HCT116 (cell line): Measurements from ENCODE around the gene BBLN. TPM values are rescaled to one million over a fixed set of nuclear protein-coding genes. Genes with fewer than 3 reads are reported as not detected.

Source experiments
- ATAC-seq: fragments of 200-7000 bp; cut with Tn5 transposase; 2 replicates; pipeline ENCODE4 v1.9.1; 2020; ENCODE audit warnings: mild to moderate bottlenecking, moderate library complexity
- BruUV-seq: library from RNA; stranded (reverse); fragments of 400-500 nt; replicated peaks from 2 replicates; lab custom pipeline; 2021; lab: Mats Ljungman, UMichigan
- CTCF ChIA-PET: fragments of 300-600 bp; sonication (Branson Sonifier 250); formaldehyde crosslinking; loops from one replicate; lab custom pipeline; 2021; ENCODE audit warnings: antibody characterized with exemption; lab: Charles Lee
- POLR2A ChIA-PET: fragments of 300-600, 350-600 bp; sonication (Branson Sonifier 250); formaldehyde crosslinking; loops from one replicate; lab custom pipeline; 2021; ENCODE audit warnings: antibody characterized with exemption; lab: Charles Lee
- RAD21 ChIA-PET, 2 experiments: fragments of 300-600 bp; sonication (Branson Sonifier 250); formaldehyde crosslinking; loops; one replicate each; lab custom pipeline; 2023; ENCODE audit warnings: low total read pairs in 2 of 2; ENCODE audit not compliant: uncharacterized antibody in 2 of 2, unreplicated experiment in 2 of 2, low non-redundant PET in 1 of 2; lab: Charles Lee
- DNase-seq: peaks from one replicate; pipeline ENCODE4 v3.0.0-alpha.2; 2010; ENCODE audit warnings: low read depth, low spot score
- H2AFZ ChIP-seq: fragments of 200-600 bp; shearing (Covaris generic), sonication (generic); 2 replicates; pipeline ENCODE4 v1.6.1; 2017; ENCODE audit warnings: low read depth, mixed run types, mixed read lengths, antibody characterized with exemption, low read length; ENCODE audit not compliant: poor library complexity, severe bottlenecking
- H3K27ac ChIP-seq: 2 replicates; pipeline ENCODE4 v1.5.1; 2012; ENCODE audit warnings: low read depth, low read length
- H3K27me3 ChIP-seq: fragments of 200-600 bp; sonication (generic); 2 replicates; pipeline ENCODE4 v1.6.1; 2016; ENCODE audit warnings: mixed run types, low read length, mixed read lengths; ENCODE audit not compliant: insufficient read depth
- H3K36me3 ChIP-seq, 2 experiments: fragments of 200-500 bp in 1 of 2; fragments of 200-600 bp in 1 of 2; sonication (Bioruptor generic) in 1 of 2; sonication (generic) in 1 of 2; 2 replicates each; pipeline versions ENCODE4 v1.5.1 to v1.6.1; 2014 to 2016; ENCODE audit warnings: low read length in 2 of 2, inconsistent platforms in 1 of 2, mixed read lengths in 1 of 2, mixed run types in 1 of 2; ENCODE audit not compliant: insufficient read depth in 2 of 2, control insufficient read depth in 1 of 2
- H3K4me1 ChIP-seq, 2 experiments: fragments of 200-600 bp in 1 of 2; sonication (generic) in 1 of 2; 2 replicates each; pipeline versions ENCODE4 v1.5.1 to v1.6.1; 2012 to 2017; ENCODE audit warnings: low read length in 2 of 2, inconsistent platforms in 1 of 2, mild to moderate bottlenecking in 1 of 2, mixed read lengths in 1 of 2, mixed run types in 1 of 2, moderate library complexity in 1 of 2; ENCODE audit not compliant: insufficient read depth in 2 of 2, control insufficient read depth in 1 of 2
- H3K4me2 ChIP-seq: fragments of 200-600 bp; sonication (generic); 2 replicates; pipeline ENCODE4 v1.6.1; 2017; ENCODE audit warnings: mixed run types, low read length, mixed read lengths
- H3K4me3 ChIP-seq, 2 experiments: fragments of 200-600 bp in 1 of 2; sonication (generic) in 1 of 2; replicated peaks in 1 of 2; 2 replicates each; pipeline ENCODE4 v1.5.1; 2011 to 2016; ENCODE audit warnings: low read length in 2 of 2, control low read depth in 1 of 2, low read depth in 1 of 2, mild to moderate bottlenecking in 1 of 2, mixed read lengths in 1 of 2, mixed run types in 1 of 2
- H3K79me2 ChIP-seq: fragments of 200-600 bp; sonication (generic); 2 replicates; pipeline ENCODE4 v1.6.1; 2017; ENCODE audit warnings: mild to moderate bottlenecking, mixed run types, low read length, moderate library complexity, mixed read lengths; ENCODE audit not compliant: insufficient read depth
- H3K9ac ChIP-seq: fragments of 200-600 bp; sonication (generic); 2 replicates; pipeline ENCODE4 v1.6.1; 2016; ENCODE audit warnings: low read length, mixed read lengths
- H3K9me2 ChIP-seq: fragments of 200-600 bp; sonication (generic), shearing (Covaris generic); 2 replicates; pipeline ENCODE4 v1.6.1; 2017; ENCODE audit warnings: mixed run types, mild to moderate bottlenecking, moderate library complexity; ENCODE audit not compliant: insufficient read depth
- H3K9me3 ChIP-seq, 2 experiments: fragments of 200-500 bp in 1 of 2; fragments of 200-600 bp in 1 of 2; sonication (Bioruptor generic) in 1 of 2; sonication (generic) in 1 of 2; 2 replicates each; pipeline ENCODE4 v1.6.1; 2014 to 2017; ENCODE audit warnings: low read length in 2 of 2, mixed read lengths in 2 of 2, inconsistent platforms in 1 of 2, low read depth in 1 of 2, mild to moderate bottlenecking in 1 of 2, mixed run types in 1 of 2, moderate library complexity in 1 of 2; ENCODE audit not compliant: control insufficient read depth in 1 of 2, insufficient read depth in 1 of 2
- H4K20me1 ChIP-seq: fragments of 200-600 bp; sonication (generic), shearing (Covaris generic); 2 replicates; pipeline ENCODE4 v1.6.1; 2017; ENCODE audit warnings: mixed run types, mild to moderate bottlenecking, moderate library complexity; ENCODE audit not compliant: insufficient read depth
- CBX3 ChIP-seq: IDR thresholded peaks from 2 replicates; pipeline ENCODE4 v1.6.1; 2012; ENCODE audit warnings: low read depth
- CEBPB ChIP-seq: IDR thresholded peaks from 2 replicates; pipeline ENCODE4 v1.6.1; 2012; ENCODE audit warnings: low read depth
- POLR2AphosphoS5 ChIP-seq: IDR thresholded peaks from 2 replicates; pipeline ENCODE4 v1.6.1; 2011; ENCODE audit warnings: mild to moderate bottlenecking, low read depth, low read length, moderate library complexity
- SIN3A ChIP-seq: IDR thresholded peaks from 2 replicates; pipeline ENCODE4 v1.6.1; 2012; ENCODE audit warnings: low read depth
- ZFX ChIP-seq: fragments of 450-650 bp; IDR thresholded peaks from 2 replicates; pipeline ENCODE4 v1.6.1; 2017
- intact Hi-C: fragments of 100-400 bp; cut with micrococcal nuclease; formaldehyde crosslinking; loops from 2 replicates; pipeline ENCODE4 v1.10.0; 2022
- total RNA-seq: library from RNA; stranded (reverse); gene quantifications from one replicate; pipeline ENCODE4 v1.2.1, GENCODE V29; 2021; ENCODE audit not compliant: unreplicated experiment
- TF ChIP-seq, protein P1 (sequence below): IDR thresholded peaks from 2 replicates; pipeline ENCODE4 v1.6.1; 2012; ENCODE audit warnings: low read depth
- TF ChIP-seq, protein P2 (sequence below): IDR thresholded peaks from 2 replicates; pipeline ENCODE4 v1.6.1; 2011; ENCODE audit warnings: mild to moderate bottlenecking, low read length, moderate library complexity; ENCODE audit not compliant: insufficient replicate concordance; ENCODE audit errors: extremely low read depth

Gene BBLN
- total RNA-seq, 1 experiment from 2014 or later, result 119 TPM

DNA sequence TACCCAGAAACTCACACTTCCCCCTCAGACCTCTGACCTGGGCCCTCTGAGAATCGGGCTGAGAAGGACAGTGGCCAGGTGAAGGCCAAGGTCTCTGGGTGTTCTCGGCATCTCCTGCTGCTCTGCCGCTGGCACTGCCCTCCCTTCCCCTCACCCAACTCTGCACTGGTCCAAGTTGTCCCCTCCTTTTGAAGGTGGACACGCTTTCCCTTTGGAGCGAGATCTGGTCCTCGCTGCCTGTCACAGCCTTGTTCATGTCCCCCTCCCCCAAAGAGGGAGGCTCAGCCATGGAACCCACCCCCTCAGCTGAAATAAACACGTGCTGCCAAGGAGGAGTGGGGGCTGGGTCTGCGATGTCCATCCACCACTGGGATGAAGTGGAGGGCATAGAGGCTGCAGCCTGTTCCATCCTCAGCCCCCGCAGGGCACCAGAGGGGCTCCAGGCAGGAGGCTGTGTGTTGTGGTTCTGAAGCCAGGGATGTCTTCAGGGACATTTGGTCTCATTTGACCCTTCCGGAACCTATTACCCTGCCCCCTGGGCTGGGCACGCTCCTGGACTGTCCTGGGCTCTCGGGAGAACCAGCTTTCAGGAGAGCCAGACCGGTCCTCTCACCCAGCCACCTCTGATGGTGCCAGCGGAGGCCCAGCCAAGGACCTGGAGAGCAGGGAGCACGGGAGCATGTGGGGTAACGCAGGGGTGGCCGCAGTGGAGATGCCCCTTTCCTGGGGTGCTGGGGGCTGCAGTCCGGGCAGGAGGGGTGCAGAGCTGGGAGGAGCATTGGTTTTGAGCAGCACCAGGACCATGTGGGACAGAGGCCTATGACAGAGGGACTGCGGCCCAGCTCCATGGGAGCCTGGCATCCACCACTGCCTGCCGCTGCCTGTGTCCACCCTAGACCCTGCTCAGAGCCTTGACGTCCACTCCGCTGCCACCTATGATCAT, 15.6 kb upstream of the BBLN start (continued):
- TF ChIP-seq, protein P1, sequence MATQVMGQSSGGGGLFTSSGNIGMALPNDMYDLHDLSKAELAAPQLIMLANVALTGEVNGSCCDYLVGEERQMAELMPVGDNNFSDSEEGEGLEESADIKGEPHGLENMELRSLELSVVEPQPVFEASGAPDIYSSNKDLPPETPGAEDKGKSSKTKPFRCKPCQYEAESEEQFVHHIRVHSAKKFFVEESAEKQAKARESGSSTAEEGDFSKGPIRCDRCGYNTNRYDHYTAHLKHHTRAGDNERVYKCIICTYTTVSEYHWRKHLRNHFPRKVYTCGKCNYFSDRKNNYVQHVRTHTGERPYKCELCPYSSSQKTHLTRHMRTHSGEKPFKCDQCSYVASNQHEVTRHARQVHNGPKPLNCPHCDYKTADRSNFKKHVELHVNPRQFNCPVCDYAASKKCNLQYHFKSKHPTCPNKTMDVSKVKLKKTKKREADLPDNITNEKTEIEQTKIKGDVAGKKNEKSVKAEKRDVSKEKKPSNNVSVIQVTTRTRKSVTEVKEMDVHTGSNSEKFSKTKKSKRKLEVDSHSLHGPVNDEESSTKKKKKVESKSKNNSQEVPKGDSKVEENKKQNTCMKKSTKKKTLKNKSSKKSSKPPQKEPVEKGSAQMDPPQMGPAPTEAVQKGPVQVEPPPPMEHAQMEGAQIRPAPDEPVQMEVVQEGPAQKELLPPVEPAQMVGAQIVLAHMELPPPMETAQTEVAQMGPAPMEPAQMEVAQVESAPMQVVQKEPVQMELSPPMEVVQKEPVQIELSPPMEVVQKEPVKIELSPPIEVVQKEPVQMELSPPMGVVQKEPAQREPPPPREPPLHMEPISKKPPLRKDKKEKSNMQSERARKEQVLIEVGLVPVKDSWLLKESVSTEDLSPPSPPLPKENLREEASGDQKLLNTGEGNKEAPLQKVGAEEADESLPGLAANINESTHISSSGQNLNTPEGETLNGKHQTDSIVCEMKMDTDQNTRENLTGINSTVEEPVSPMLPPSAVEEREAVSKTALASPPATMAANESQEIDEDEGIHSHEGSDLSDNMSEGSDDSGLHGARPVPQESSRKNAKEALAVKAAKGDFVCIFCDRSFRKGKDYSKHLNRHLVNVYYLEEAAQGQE, result no peak
- TF ChIP-seq CBX3 (no peak), ZFX (no peak), CEBPB (no peak)
- TF ChIP-seq, protein P2, sequence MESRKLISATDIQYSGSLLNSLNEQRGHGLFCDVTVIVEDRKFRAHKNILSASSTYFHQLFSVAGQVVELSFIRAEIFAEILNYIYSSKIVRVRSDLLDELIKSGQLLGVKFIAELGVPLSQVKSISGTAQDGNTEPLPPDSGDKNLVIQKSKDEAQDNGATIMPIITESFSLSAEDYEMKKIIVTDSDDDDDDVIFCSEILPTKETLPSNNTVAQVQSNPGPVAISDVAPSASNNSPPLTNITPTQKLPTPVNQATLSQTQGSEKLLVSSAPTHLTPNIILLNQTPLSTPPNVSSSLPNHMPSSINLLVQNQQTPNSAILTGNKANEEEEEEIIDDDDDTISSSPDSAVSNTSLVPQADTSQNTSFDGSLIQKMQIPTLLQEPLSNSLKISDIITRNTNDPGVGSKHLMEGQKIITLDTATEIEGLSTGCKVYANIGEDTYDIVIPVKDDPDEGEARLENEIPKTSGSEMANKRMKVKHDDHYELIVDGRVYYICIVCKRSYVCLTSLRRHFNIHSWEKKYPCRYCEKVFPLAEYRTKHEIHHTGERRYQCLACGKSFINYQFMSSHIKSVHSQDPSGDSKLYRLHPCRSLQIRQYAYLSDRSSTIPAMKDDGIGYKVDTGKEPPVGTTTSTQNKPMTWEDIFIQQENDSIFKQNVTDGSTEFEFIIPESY, result no peak

DNA sequence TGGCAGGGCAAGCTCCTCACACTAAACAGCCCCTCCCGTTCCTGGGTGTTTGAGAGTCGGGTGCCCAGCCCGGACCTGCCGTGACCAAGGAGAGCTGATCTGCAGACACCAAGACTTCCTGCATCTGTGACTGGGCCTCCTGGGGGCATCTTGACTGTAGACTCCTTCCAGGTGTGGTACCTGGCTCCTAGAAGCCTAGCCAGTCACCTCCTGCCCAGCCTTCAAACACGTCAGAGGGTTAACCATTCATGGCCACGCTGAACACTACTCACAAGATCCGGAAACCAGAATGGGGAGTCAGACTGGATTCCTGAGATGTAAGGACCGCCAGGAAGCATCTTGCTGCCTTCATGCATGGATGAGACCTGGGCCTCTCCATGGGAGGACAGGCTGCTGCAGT, 14.5 kb upstream of the BBLN start:
- RAD21 ChIA-PET, result no interaction called here
- no peak overlapping the region for H2AFZ ChIP-seq
- H3K4me1 ChIP-seq, result peaks cover 6 to 28% of the 10 kb centered on the region in 2 experiments
- POLR2A ChIA-PET, result no interaction called here
- no TSS peak for BruUV-seq
- H3K27ac ChIP-seq, result no peak overlapping the region
- CTCF ChIA-PET, result no interaction called here
- H3K36me3 ChIP-seq, result no peaks in the 10 kb centered on the region
- no peaks in the 10 kb centered on the region for H3K9me2 ChIP-seq
- no peaks in the 10 kb centered on the region for H3K79me2 ChIP-seq
- H4K20me1 ChIP-seq, result no peaks in the 10 kb centered on the region
- no peak overlapping the region for H3K4me3 ChIP-seq
- no peaks in the 10 kb centered on the region for H3K27me3 ChIP-seq
- TF ChIP-seq POLR2AphosphoS5, result no peak
- no peak for TF ChIP-seq SIN3A
- no peak overlapping the region for H3K4me2 ChIP-seq
- no peak for ATAC-seq
- DNase-seq, result no peak
- intact Hi-C loops, result no loop called here
- H3K9ac ChIP-seq, result no peak overlapping the region
- H3K9me3 ChIP-seq, result no peaks in the 10 kb centered on the region
